Pancreas (tissue), 10 donors: Measurements from ENCODE around the gene DTX1. TPM values are rescaled to one million over a fixed set of nuclear protein-coding genes. Genes with fewer than 3 reads are reported as not detected.

ENCODE experiments used
- ATAC-seq, 4 donors: fragments of 200-7000 bp; cut with Tn5 transposase; one replicate each; pipeline versions ENCODE4 v1.8.0 to v1.9.1; 2020; ENCODE audit warnings: mild to moderate bottlenecking in 4 of 4, moderate library complexity in 4 of 4
- DNase-seq, 6 donors: peaks; one replicate each; pipeline ENCODE4 v3.0.0-alpha.2; 2020
- FAIRE-seq: peaks from 2 replicates; lab custom pipeline; 2012; peaks lifted over from hg19 to GRCh38; lab: Jason Lieb, UNC
- H3K27ac ChIP-seq, 4 donors: fragments of 200-600 bp; sonication (generic); 1 replicate in 3 of 4; 2 replicates in 1 of 4; pipeline versions ENCODE4 v1.5.0 to v1.8.0; 2020
- H3K27me3 ChIP-seq, 4 donors: fragments of 200-600 bp; one replicate each; pipeline ENCODE4 v1.8.0; 2021
- H3K36me3 ChIP-seq, 3 donors: fragments of 200-600 bp; sonication (generic) in 1 of 3; one replicate each; pipeline versions ENCODE4 v1.5.0 to v1.8.0; 2020 to 2021
- H3K4me1 ChIP-seq, 3 donors: fragments of 200-600 bp; one replicate each; pipeline ENCODE4 v1.8.0; 2021
- H3K4me3 ChIP-seq, 4 donors: fragments of 200-600 bp; sonication (generic) in 2 of 4; one replicate each; pipeline versions ENCODE4 v1.5.0 to v1.8.0; 2020 to 2021
- H3K9me3 ChIP-seq, 4 donors: fragments of 200-600 bp; one replicate each; pipeline ENCODE4 v1.8.0; 2021
- CTCF ChIP-seq, 4 donors: fragments of 200-600 bp; sonication (generic) in 3 of 4; IDR thresholded peaks; one replicate each; pipeline versions ENCODE4 v1.5.0 to v1.8.0; 2021; ENCODE audit warnings: antibody characterized with exemption in 4 of 4
- WGBS, 2 donors: extraction: QIAGEN DNeasy Blood & Tissue Kit; methylation state at CpG; one replicate each; pipeline ENCODE4 v1.1.7; 2013; 5-methylcytosine and 5-hydroxymethylcytosine counted together
- intact Hi-C, 3 donors: fragments of 100-400 bp; cut with DNase I; formaldehyde crosslinking; loops; one replicate each; pipeline versions ENCODE4 v1.11.1 to v1.14.2; 2022
- polyA plus RNA-seq, 2 donors: library from polyadenylated mRNA; stranded (reverse); fragments of 200-250 nt; gene quantifications; one replicate each; pipeline ENCODE4 v1.2.3, GENCODE V29; 2013
- total RNA-seq, 6 donors: library from RNA; stranded (reverse); fragmentation: NEBNext Ultra II Directional in 4 of 6; extraction: Animal tissue kit (Norgen Biotek cat#: 25700) in 4 of 6; gene quantifications; one replicate each; pipeline versions ENCODE4 v1.2.1 to v1.2.4, GENCODE V29; 2021 to 2023
- donor health status: healthy with polysubstance abuse.
- donor health status: DM: no; HTN: no; CAD: no; lungs with moderate emphysema.
- donor health status: DM: no; HTN: no; CAD: no.
- donor health status: control.
- donor health status: control.
- donor health status: Bipolar disorder and iron deficiency.
- donor health status: DM: yes; HTN: yes; CAD: no.
- donor health status: DM: no; HTN: no; CAD: no.
- donor health status: DM: no; HTN: no; CAD: no.
- donor health status: DM: yes; HTN: yes; CAD: no.

The DTX1 gene
- total and polyA plus RNA-seq, 8 donors, result 3.5 to 8.1 (median 5.4) TPM

GRCh38 chr12:113061061-113061694 is 4.6 kb downstream of the DTX1 start:
- Histone ChIP-seq H3K36me3 (no peaks in the 10 kb centered on the region), H3K4me3 (no peak overlapping the region), H3K27ac (no peak overlapping the region), H3K27me3 (no peaks in the 10 kb centered on the region), H3K9me3 (no peaks in the 10 kb centered on the region), H3K4me1 (no peaks in the 10 kb centered on the region)
- FAIRE-seq (no peak), ATAC-seq (no peak), DNase-seq (peak in 1 of 6 donors; percentile 21)
- TF ChIP-seq CTCF (IDR thresholded peaks at IDR 0.05), result no peak
- 71 to 77% methylated on average over 10 of the region's 10 CpGs for WGBS, 2 donors
- intact Hi-C loops, result no loop called here

GRCh38 chr12:113062502-113063395 is 6.2 kb downstream of the DTX1 start:
- Histone ChIP-seq H3K4me3 (no peak overlapping the region), H3K27ac (no peak overlapping the region), H3K9me3 (no peaks in the 10 kb centered on the region), H3K36me3 (no peaks in the 10 kb centered on the region), H3K4me1 (no peaks in the 10 kb centered on the region), H3K27me3 (no peaks in the 10 kb centered on the region)
- intact Hi-C loops, result no loop called here
- ATAC-seq, result no peak
- no peak for TF ChIP-seq CTCF (IDR thresholded peaks at IDR 0.05)
- DNase-seq, result peak in 1 of 6 donors; percentile 43
- FAIRE-seq, result no peak
- WGBS, 2 donors, result 79% methylated on average over 23 of the region's 23 CpGs

- DNase-seq, result peak in 1 of 6 donors; percentile 39
- intact Hi-C loops, result no loop called here
- WGBS, 2 donors, result 84 to 89% methylated on average over 9 of the region's 9 CpGs
- Histone ChIP-seq H3K36me3 (no peaks in the 10 kb centered on the region), H3K27ac (no peak overlapping the region), H3K4me1 (no peaks in the 10 kb centered on the region), H3K27me3 (no peaks in the 10 kb centered on the region), H3K9me3 (no peaks in the 10 kb centered on the region), H3K4me3 (no peak overlapping the region)
- ATAC-seq, result no peak
- no peak for FAIRE-seq
- TF ChIP-seq CTCF (IDR thresholded peaks at IDR 0.05), result no peak
Observed at GRCh38 chr12:113063396-113064350, 7.1 kb downstream of the DTX1 start.

GRCh38 chr12:113064395-113065125 is 8.0 kb downstream of the DTX1 start:
- intact Hi-C loops, result no loop called here
- H3K4me1 ChIP-seq, result no peaks in the 10 kb centered on the region
- H3K36me3 ChIP-seq, result no peaks in the 10 kb centered on the region
- no peak for DNase-seq
- 62 to 63% methylated on average over 5 of the region's 5 CpGs for WGBS, 2 donors
- no peaks in the 10 kb centered on the region for H3K27me3 ChIP-seq
- no peak for ATAC-seq
- no peak for FAIRE-seq
- no peak overlapping the region for H3K27ac ChIP-seq
- no peaks in the 10 kb centered on the region for H3K9me3 ChIP-seq
- no peak for TF ChIP-seq CTCF (IDR thresholded peaks at IDR 0.05)
- no peak overlapping the region for H3K4me3 ChIP-seq
